Mesenchymal stem cell (in vitro differentiated cells and primary cell): Measurements from ENCODE around the gene RFTN1.
A peak's percentile ranks its signal among the peaks of the same experiment; 100 is the strongest.

Experiments
- DNase-seq: peaks from one replicate; pipeline ENCODE4 v3.0.0-alpha.2; 2013
- H2AFZ ChIP-seq: one replicate; pipeline ENCODE4 v1.6.1; 2013; ENCODE audit warnings: low read depth, mild to moderate bottlenecking, control low read depth, inconsistent platforms, low read length, moderate library complexity
- H2AK5ac ChIP-seq: 2 replicates; pipeline ENCODE4 v1.6.1; 2013; ENCODE audit warnings: low read length, moderate library complexity, mild to moderate bottlenecking, inconsistent platforms; ENCODE audit not compliant: severe bottlenecking
- H2BK120ac ChIP-seq: one replicate; pipeline ENCODE4 v1.6.1; 2013; ENCODE audit warnings: low read depth, mild to moderate bottlenecking, inconsistent platforms, low read length, moderate library complexity
- H2BK12ac ChIP-seq, 2 experiments: one replicate each; pipeline ENCODE4 v1.6.1; 2013; ENCODE audit warnings: inconsistent platforms in 2 of 2, low read length in 2 of 2, mild to moderate bottlenecking in 2 of 2, moderate library complexity in 2 of 2, control low read depth in 1 of 2
- H2BK15ac ChIP-seq: one replicate; pipeline ENCODE4 v1.6.1; 2013; ENCODE audit warnings: mild to moderate bottlenecking, low read depth, inconsistent platforms; ENCODE audit not compliant: poor library complexity, severe bottlenecking
- H2BK5ac ChIP-seq: 2 replicates; pipeline ENCODE4 v1.6.1; 2013; ENCODE audit warnings: low read depth, mild to moderate bottlenecking, low read length, control low read depth, inconsistent platforms; ENCODE audit not compliant: poor library complexity, severe bottlenecking
- H3K14ac ChIP-seq, 2 experiments: one replicate each; pipeline ENCODE4 v1.6.1; 2013; ENCODE audit warnings: inconsistent platforms in 2 of 2, low read length in 2 of 2, control low read depth in 1 of 2, mild to moderate bottlenecking in 1 of 2, moderate library complexity in 1 of 2
- H3K18ac ChIP-seq, 2 experiments: one replicate each; pipeline ENCODE4 v1.6.1; 2013; ENCODE audit warnings: inconsistent platforms in 2 of 2, low read length in 2 of 2, control low read depth in 1 of 2, low read depth in 1 of 2, mild to moderate bottlenecking in 1 of 2
- H3K23ac ChIP-seq, 2 experiments: one replicate each; pipeline ENCODE4 v1.6.1; 2013; ENCODE audit warnings: inconsistent platforms in 2 of 2, low read length in 2 of 2, mild to moderate bottlenecking in 2 of 2, moderate library complexity in 2 of 2, control low read depth in 1 of 2
- H3K27ac ChIP-seq: 2 replicates; pipeline ENCODE4 v1.5.1; 2013; ENCODE audit warnings: mild to moderate bottlenecking, moderate library complexity, low read length, control low read depth, inconsistent platforms; ENCODE audit not compliant: poor library complexity, severe bottlenecking
- H3K27me3 ChIP-seq, 2 experiments: 2 replicates each; pipeline versions ENCODE4 v1.6.1 to v1.7.0; 2013; ENCODE audit warnings: low read length in 2 of 2, mild to moderate bottlenecking in 2 of 2, moderate library complexity in 2 of 2, control low read depth in 1 of 2, inconsistent platforms in 1 of 2; ENCODE audit not compliant: control insufficient read depth in 1 of 2, insufficient read depth in 1 of 2
- H3K36me3 ChIP-seq, 2 experiments: 2 replicates each; pipeline versions ENCODE4 v1.6.1 to v1.7.0; 2013; ENCODE audit warnings: low read length in 2 of 2, control low read depth in 1 of 2, inconsistent platforms in 1 of 2, low read depth in 1 of 2, mild to moderate bottlenecking in 1 of 2; ENCODE audit not compliant: insufficient read depth in 2 of 2, control insufficient read depth in 1 of 2
- H3K4ac ChIP-seq, 2 experiments: one replicate each; pipeline ENCODE4 v1.6.1; 2013; ENCODE audit warnings: inconsistent platforms in 2 of 2, low read length in 2 of 2, mild to moderate bottlenecking in 2 of 2, moderate library complexity in 2 of 2, control low read depth in 1 of 2, low read depth in 1 of 2
- H3K4me1 ChIP-seq: 2 replicates; pipeline ENCODE4 v1.6.1; 2013; ENCODE audit warnings: low read depth, low read length, control low read depth; ENCODE audit not compliant: control insufficient read depth, insufficient read depth
- H3K4me2 ChIP-seq: 2 replicates; pipeline ENCODE4 v1.6.1; 2013; ENCODE audit warnings: low read length, mild to moderate bottlenecking, inconsistent platforms; ENCODE audit not compliant: poor library complexity, severe bottlenecking
- H3K4me3 ChIP-seq, 2 experiments: 2 replicates each; pipeline versions ENCODE4 v1.5.1 to v1.7.0; 2013; ENCODE audit warnings: low read length in 2 of 2, mild to moderate bottlenecking in 2 of 2, control low read depth in 1 of 2, low read depth in 1 of 2; ENCODE audit not compliant: insufficient read depth in 1 of 2
- H3K79me1 ChIP-seq: replicated peaks from 2 replicates; pipeline ENCODE4 v1.6.1; 2013; ENCODE audit warnings: mild to moderate bottlenecking, control low read depth, low read length, inconsistent platforms; ENCODE audit not compliant: poor library complexity, severe bottlenecking
- H3K9ac ChIP-seq: 2 replicates; pipeline ENCODE4 v1.7.0; 2013; ENCODE audit warnings: mild to moderate bottlenecking, low read length, moderate library complexity
- H3K9me3 ChIP-seq: 2 replicates; pipeline ENCODE4 v1.7.0; 2013; ENCODE audit warnings: mild to moderate bottlenecking, low read length; ENCODE audit not compliant: control insufficient read depth
- H4K8ac ChIP-seq: one replicate; pipeline ENCODE4 v1.6.1; 2013; ENCODE audit warnings: inconsistent platforms, mild to moderate bottlenecking, low read length, moderate library complexity
- H4K91ac ChIP-seq: one replicate; pipeline ENCODE4 v1.6.1; 2013; ENCODE audit warnings: mild to moderate bottlenecking, low read length, inconsistent platforms
- WGBS: methylation state at CpG from one replicate; pipeline ENCODE4 v1.1.7; 2013; ENCODE audit warnings: mixed read lengths; 5-methylcytosine and 5-hydroxymethylcytosine counted together

RFTN1 gene

DNA sequence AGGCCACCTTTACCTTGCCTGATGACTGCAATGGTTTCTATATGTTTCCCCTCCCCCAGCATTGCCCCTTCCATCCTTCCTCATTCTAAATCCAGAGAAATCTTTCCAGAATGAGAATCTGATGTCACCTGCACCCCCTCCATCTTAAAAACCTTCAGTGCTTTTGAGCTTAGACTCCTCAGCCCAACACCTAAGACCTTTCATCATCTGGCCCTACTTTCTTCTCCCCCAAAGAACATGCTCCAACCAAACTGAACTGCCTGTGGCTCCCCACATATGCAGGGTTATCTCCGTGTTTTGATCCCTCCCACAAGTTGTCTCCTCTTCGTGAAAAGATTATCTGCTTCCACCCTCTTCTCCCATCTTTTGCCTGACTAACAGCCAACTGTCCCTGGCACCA is 27.3 kb downstream of the RFTN1 start:
- peak overlapping the region; percentile 45 to 84 for H2BK12ac ChIP-seq
- WGBS: 77% methylated on average over 2 of the region's 2 CpGs
- no peak overlapping the region for H3K9ac ChIP-seq
- peak overlapping the region; percentile 97 for H3K27ac ChIP-seq
- H4K8ac ChIP-seq: peak overlapping the region; percentile 47
- peaks cover 18 to 43% of the 10 kb centered on the region in 2 experiments for H3K36me3 ChIP-seq
- no peaks in the 10 kb centered on the region for H3K9me3 ChIP-seq
- H3K4ac ChIP-seq: peak overlapping the region; percentile 18 to 47
- peaks cover 21% of the 10 kb centered on the region for H3K4me1 ChIP-seq
- H3K79me1 ChIP-seq: peaks cover 24% of the 10 kb centered on the region
- no peak overlapping the region for H2BK5ac ChIP-seq
- no peak overlapping the region for H3K4me2 ChIP-seq
- no peak for DNase-seq
- peak overlapping the region; percentile 89 for H2AK5ac ChIP-seq
- peak overlapping the region in 1 of 2 experiments; percentile 5 for H3K18ac ChIP-seq
- peak overlapping the region in 1 of 2 experiments; percentile 53 for H3K23ac ChIP-seq
- peak overlapping the region; percentile 36 for H2BK15ac ChIP-seq
- no peaks in the 10 kb centered on the region for H3K27me3 ChIP-seq
- H2AFZ ChIP-seq: no peak overlapping the region
- peak overlapping the region; percentile 91 for H4K91ac ChIP-seq
- peak overlapping the region in 1 of 2 experiments; percentile 35 for H3K14ac ChIP-seq
- peak overlapping the region; percentile 4 for H2BK120ac ChIP-seq
- no peak overlapping the region for H3K4me3 ChIP-seq

DNA sequence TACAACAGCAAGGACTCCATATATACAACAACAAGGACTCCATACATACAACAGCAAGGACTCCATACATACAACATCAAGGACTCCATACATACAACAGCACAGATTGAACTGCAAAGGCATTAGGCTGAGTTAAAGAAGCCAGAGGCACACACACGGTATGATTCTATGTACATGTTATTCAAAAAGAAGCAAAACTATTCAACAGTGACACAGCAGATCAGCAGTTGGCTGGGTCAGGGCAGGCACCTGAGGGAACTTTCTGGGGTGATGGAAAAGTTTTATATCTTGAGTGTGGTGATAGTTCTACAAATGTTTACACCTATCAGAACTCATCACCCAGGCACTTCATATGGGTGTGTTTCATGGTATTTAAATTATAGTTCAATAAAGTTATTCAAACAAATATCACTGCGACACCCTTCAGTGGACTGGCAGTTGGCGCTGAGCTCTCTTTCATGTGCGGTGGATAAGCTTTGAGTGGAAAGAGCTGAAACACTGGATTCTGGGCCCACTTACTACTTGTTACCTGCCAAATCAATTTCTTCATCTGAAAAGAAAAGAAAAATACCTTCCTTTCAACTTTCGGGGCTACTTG is 28.0 kb downstream of the RFTN1 start:
- peak overlapping the region; percentile 89 for H2AK5ac ChIP-seq
- H3K14ac ChIP-seq: no peak overlapping the region
- WGBS: 98% methylated on average over 4 of the region's 5 CpGs
- peak overlapping the region; percentile 45 for H4K8ac ChIP-seq
- peak overlapping the region; percentile 57 for H2BK120ac ChIP-seq
- H3K4me3 ChIP-seq: no peak overlapping the region
- DNase-seq: peak; percentile 10
- peak overlapping the region; percentile 67 to 84 for H2BK12ac ChIP-seq
- H3K4ac ChIP-seq: peak overlapping the region; percentile 24 to 54
- no peak overlapping the region for H4K91ac ChIP-seq
- H2BK5ac ChIP-seq: peak overlapping the region; percentile 76
- no peak overlapping the region for H2BK15ac ChIP-seq
- H3K4me2 ChIP-seq: no peak overlapping the region
- H3K9ac ChIP-seq: peak overlapping the region; percentile 31
- H3K79me1 ChIP-seq: peaks cover 22% of the 10 kb centered on the region
- no peak overlapping the region for H2AFZ ChIP-seq
- H3K4me1 ChIP-seq: peaks cover 21% of the 10 kb centered on the region
- peak overlapping the region; percentile 74 to 85 for H3K18ac ChIP-seq
- peaks cover 16 to 36% of the 10 kb centered on the region in 2 experiments for H3K36me3 ChIP-seq
- no peaks in the 10 kb centered on the region for H3K9me3 ChIP-seq
- no peak overlapping the region for H3K23ac ChIP-seq
- H3K27ac ChIP-seq: peak overlapping the region; percentile 97
- no peaks in the 10 kb centered on the region for H3K27me3 ChIP-seq

DNA sequence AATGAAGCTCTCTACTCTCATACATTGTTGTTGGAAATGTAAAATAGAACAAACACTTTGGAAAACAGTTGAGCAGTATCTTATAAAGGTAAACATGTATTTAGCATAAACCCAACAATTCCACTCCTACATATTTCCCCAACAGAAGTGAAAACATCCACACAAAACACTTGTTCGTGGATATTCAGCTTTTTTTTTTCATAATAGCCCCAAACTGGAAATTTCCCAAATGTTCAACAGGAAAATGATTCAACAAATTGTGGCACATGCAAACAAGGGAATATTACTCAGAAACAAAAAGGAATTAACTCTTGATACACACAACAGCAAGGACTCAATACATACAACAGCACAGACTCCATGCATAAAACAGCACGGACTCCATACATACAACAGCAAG is 28.5 kb downstream of the RFTN1 start:
- Histone ChIP-seq H2BK5ac (peak overlapping the region; percentile 76), H3K4ac (peak overlapping the region; percentile 24 to 54), H4K91ac (no peak overlapping the region), H3K79me1 (peaks cover 20% of the 10 kb centered on the region), H3K23ac (no peak overlapping the region), H2BK15ac (no peak overlapping the region), H3K9me3 (no peaks in the 10 kb centered on the region), H2AK5ac (peak overlapping the region; percentile 81), H2AFZ (no peak overlapping the region), H3K4me2 (no peak overlapping the region), H3K27ac (peak overlapping the region; percentile 97), H4K8ac (peak overlapping the region; percentile 45), H3K4me1 (peaks cover 18% of the 10 kb centered on the region), H3K27me3 (no peaks in the 10 kb centered on the region), H3K36me3 (peaks cover 16 to 35% of the 10 kb centered on the region in 2 experiments), H3K4me3 (no peak overlapping the region), H2BK120ac (peak overlapping the region; percentile 57), H2BK12ac (peak overlapping the region; percentile 67 to 77), H3K18ac (peak overlapping the region; percentile 74 to 85), H3K14ac (no peak overlapping the region), H3K9ac (peak overlapping the region; percentile 31)
- DNase-seq: peak; percentile 21
- 81% methylated on average over 2 of the region's 2 CpGs for WGBS

DNA sequence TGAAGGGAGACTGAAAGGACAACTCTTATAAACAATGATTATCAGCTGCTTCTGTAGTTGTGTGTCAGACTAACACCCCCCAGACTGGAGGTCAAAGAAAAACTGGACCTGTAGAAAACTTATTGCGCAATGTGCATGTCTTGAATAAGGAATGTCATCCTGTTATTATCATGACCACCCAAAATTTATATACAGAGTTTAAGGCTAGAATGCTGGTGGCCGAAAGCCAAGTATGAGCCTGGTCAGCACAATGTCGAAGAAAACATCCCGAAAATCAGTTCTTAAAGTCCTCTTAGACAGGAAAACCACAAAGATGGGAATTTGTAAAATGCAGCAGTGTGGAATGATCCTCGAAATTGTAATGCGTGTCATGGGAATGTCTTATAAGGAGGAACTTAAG is 29.3 kb downstream of the RFTN1 start:
- Histone ChIP-seq H3K27ac (peak overlapping the region; percentile 97), H3K18ac (no peak overlapping the region), H2BK5ac (no peak overlapping the region), H3K14ac (no peak overlapping the region), H3K79me1 (peaks cover 23% of the 10 kb centered on the region), H3K4me3 (no peak overlapping the region), H3K9ac (peak overlapping the region; percentile 31), H2BK12ac (no peak overlapping the region), H3K4ac (no peak overlapping the region), H3K4me1 (peaks cover 19% of the 10 kb centered on the region), H2BK15ac (no peak overlapping the region), H3K9me3 (no peaks in the 10 kb centered on the region), H3K36me3 (peaks cover 18 to 32% of the 10 kb centered on the region in 2 experiments), H2BK120ac (no peak overlapping the region), H2AFZ (no peak overlapping the region), H4K91ac (no peak overlapping the region), H4K8ac (no peak overlapping the region), H2AK5ac (no peak overlapping the region), H3K27me3 (no peaks in the 10 kb centered on the region), H3K23ac (no peak overlapping the region), H3K4me2 (no peak overlapping the region)
- DNase-seq: peak; percentile 94
- 0% methylated on average over 2 of the region's 6 CpGs for WGBS
